ENCODE results near the gene ZNF385B.

ZNF385B gene

DNA sequence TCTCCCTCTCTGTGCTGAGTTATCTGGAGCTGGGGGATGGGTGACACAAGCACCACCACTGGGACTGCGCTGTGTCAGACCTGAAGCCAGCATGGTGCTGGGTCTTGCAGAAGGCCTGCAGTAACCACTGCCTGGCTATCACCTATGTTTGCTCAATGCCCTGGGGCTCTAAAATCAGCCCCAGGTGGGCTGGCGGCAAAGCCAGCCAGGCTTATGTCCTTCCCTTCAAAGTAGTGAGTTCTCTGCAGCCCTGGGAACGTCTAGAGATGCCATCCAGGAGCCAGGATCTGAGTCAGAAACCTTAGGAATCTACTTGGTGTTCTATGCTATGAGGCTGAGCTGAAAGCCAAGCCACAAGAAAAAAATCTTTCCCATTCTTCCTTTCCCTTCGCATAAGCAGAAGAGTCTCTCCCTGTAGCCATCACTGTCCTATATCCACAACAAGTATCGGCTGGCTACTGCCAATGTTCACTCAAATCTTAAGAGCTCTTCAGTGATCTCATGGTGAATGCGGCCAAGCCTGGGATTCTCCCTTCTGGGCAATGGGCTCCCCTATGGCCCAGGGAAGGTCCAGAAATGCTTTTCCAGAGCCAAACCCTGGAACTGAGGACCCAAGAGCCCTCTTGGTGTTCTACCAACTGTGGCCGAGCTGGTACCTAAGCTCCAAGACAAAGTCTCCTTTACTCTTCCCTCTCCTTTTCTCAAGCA, 248.7 kb downstream of the ZNF385B start:
- no peak overlapping the region for H3K4me3 ChIP-seq (replicated peaks; ENCODE audit: low read depth, low read length)
- DNase-seq (ENCODE audit: extremely low read depth, insufficient read length) = no peak
- TF ChIP-seq, protein P1, sequence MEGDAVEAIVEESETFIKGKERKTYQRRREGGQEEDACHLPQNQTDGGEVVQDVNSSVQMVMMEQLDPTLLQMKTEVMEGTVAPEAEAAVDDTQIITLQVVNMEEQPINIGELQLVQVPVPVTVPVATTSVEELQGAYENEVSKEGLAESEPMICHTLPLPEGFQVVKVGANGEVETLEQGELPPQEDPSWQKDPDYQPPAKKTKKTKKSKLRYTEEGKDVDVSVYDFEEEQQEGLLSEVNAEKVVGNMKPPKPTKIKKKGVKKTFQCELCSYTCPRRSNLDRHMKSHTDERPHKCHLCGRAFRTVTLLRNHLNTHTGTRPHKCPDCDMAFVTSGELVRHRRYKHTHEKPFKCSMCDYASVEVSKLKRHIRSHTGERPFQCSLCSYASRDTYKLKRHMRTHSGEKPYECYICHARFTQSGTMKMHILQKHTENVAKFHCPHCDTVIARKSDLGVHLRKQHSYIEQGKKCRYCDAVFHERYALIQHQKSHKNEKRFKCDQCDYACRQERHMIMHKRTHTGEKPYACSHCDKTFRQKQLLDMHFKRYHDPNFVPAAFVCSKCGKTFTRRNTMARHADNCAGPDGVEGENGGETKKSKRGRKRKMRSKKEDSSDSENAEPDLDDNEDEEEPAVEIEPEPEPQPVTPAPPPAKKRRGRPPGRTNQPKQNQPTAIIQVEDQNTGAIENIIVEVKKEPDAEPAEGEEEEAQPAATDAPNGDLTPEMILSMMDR (IDR thresholded peaks at IDR 0.05; ENCODE audit: insufficient read depth, low read length, poor library complexity, severe bottlenecking) = no peak
- no peaks in the 10 kb centered on the region for H3K36me3 ChIP-seq (ENCODE audit: control insufficient read depth, insufficient read depth, low read length)
- no peaks in the 10 kb centered on the region for H3K27me3 ChIP-seq (replicated peaks; ENCODE audit: control insufficient read depth, insufficient read depth, low read length)

DNA sequence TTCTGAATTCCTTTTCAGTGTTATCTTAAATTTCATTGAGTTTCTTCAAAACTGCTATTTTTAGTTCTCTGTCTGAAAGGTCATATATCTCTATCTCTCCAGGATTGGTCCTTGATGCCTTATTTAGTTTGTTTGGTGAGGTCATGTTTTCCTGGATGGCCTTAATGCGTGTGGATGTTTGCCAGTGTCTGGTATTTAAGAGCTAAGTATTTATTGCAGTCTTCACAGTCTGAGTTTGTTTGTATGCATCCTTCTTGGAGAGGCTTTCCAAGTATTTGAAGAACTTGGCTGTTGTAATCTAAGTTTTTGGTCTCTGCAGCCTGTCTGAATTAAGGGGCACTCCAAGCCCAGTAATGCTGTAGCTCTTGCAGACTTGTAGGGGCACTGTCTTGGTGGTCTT, 249.3 kb downstream of the ZNF385B start:
- no peaks in the 10 kb centered on the region for H3K36me3 ChIP-seq (ENCODE audit: control insufficient read depth, insufficient read depth, low read length)
- TF ChIP-seq, protein P1 (IDR thresholded peaks at IDR 0.05; ENCODE audit: insufficient read depth, low read length, poor library complexity, severe bottlenecking) = no peak
- H3K27me3 ChIP-seq (replicated peaks; ENCODE audit: control insufficient read depth, insufficient read depth, low read length) = no peaks in the 10 kb centered on the region
- no peak overlapping the region for H3K4me3 ChIP-seq (replicated peaks; ENCODE audit: low read depth, low read length)
- no peak for DNase-seq (ENCODE audit: extremely low read depth, insufficient read length)

DNA sequence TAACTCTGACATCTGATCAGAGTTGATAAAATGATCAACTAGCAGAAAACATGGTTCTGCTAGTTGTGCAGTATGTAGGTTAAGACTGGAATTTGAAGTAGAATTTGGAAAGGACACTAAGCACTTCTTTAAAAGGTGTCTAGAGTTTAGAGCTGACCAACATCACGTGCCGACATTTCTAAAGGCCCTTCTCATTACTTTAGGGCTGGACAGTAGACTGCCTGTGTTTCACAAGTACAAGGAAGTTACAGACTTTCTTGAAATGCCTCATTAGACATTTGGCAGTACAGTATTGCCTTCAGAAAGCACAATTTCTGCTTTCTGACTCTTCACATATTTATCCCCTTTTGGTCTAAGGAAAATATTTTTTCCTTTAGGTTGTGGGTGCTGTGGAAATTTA, 255.3 kb downstream of the ZNF385B start:
- DNase-seq (ENCODE audit: extremely low read depth, insufficient read length) = no peak
- Histone ChIP-seq H3K36me3 (ENCODE audit: control insufficient read depth, insufficient read depth, low read length) (no peaks in the 10 kb centered on the region), H3K27me3 (replicated peaks; ENCODE audit: control insufficient read depth, insufficient read depth, low read length) (no peaks in the 10 kb centered on the region)

DNA sequence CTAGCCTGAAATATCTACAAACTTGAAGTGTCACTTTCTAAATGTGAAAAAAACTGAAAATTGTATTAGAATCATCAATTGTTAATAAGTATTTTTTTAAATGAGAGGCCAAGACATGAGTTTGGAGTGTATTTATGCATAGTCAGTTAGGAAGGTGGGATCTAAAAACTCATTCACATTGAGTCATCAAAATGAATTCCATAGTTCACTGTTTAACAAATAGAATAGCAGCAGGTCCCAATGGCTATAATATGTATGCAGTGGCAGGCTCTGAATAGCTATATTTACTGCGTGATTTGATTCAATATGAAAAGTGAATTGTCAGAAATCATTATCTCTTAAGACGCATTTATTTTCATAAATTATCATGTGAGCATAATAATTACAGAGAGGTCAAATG, 256.1 kb downstream of the ZNF385B start:
- TF ChIP-seq, protein P1 (IDR thresholded peaks at IDR 0.05; ENCODE audit: insufficient read depth, low read length, poor library complexity, severe bottlenecking) = no peak
- Histone ChIP-seq H3K27me3 (replicated peaks; ENCODE audit: control insufficient read depth, insufficient read depth, low read length) (no peaks in the 10 kb centered on the region), H3K36me3 (ENCODE audit: control insufficient read depth, insufficient read depth, low read length) (no peaks in the 10 kb centered on the region), H3K4me3 (replicated peaks; ENCODE audit: low read depth, low read length) (no peak overlapping the region)
- no peak for DNase-seq (ENCODE audit: extremely low read depth, insufficient read length)

More for the DNA sequence above, 255.3 kb downstream of the ZNF385B start:
- no peak overlapping the region for H3K4me3 ChIP-seq (replicated peaks; ENCODE audit: low read depth, low read length)
- TF ChIP-seq, protein P1 (IDR thresholded peaks at IDR 0.05; ENCODE audit: insufficient read depth, low read length, poor library complexity, severe bottlenecking) = no peak

DNA sequence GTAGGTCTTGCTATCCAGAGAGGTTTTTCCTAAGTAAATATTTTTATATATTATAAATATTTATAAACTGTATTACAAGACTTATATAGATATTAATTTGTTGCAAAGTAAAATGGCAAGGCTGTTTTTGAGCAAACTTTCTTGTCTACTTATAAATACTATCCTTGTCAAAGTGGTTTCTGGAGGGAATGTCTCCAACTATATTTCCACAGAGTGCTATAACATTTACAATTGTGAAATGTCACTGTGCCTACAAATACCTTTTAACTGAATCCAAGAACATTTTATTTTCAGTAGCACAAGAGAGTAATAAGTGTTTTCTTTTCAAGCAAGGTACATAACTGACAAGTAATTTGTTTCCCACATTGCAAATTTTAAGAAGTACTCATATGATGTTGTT, 256.8 kb downstream of the ZNF385B start:
- TF ChIP-seq, protein P1 (IDR thresholded peaks at IDR 0.05; ENCODE audit: insufficient read depth, low read length, poor library complexity, severe bottlenecking) = no peak
- Histone ChIP-seq H3K36me3 (ENCODE audit: control insufficient read depth, insufficient read depth, low read length) (no peaks in the 10 kb centered on the region), H3K4me3 (replicated peaks; ENCODE audit: low read depth, low read length) (no peak overlapping the region), H3K27me3 (replicated peaks; ENCODE audit: control insufficient read depth, insufficient read depth, low read length) (no peaks in the 10 kb centered on the region)
- DNase-seq (ENCODE audit: extremely low read depth, insufficient read length) = no peak

DNA sequence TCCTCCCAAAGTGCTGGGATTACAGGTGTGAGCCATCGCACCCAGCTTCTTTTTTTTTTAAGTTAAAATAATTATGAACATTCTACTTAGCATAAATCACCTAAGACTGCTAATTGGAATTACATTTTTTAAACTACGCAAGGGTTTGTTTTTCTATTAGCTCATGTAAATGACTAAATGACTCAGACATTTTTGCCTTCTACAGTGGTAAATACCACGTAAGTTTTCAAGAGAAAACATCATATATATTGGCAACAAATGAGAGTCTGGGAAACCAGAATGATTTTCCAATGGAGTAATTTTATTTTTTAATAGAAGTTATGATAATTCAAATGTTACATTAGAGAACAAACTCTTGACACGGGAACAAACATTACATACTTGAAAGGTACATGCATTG, 259.0 kb downstream of the ZNF385B start:
- Histone ChIP-seq H3K4me3 (replicated peaks; ENCODE audit: low read depth, low read length) (no peak overlapping the region), H3K27me3 (replicated peaks; ENCODE audit: control insufficient read depth, insufficient read depth, low read length) (no peaks in the 10 kb centered on the region), H3K36me3 (ENCODE audit: control insufficient read depth, insufficient read depth, low read length) (no peaks in the 10 kb centered on the region)
- TF ChIP-seq, protein P1 (IDR thresholded peaks at IDR 0.05; ENCODE audit: insufficient read depth, low read length, poor library complexity, severe bottlenecking) = no peak
- no peak for DNase-seq (ENCODE audit: extremely low read depth, insufficient read length)
